ENCODE measurements around the gene IL1R1. TPM values are rescaled to one million over a fixed set of nuclear protein-coding genes. Genes with fewer than 3 reads are reported as not detected.
"Not testable (repeated sequence)": the region's sequence is repeated elsewhere in the genome, so short reads cannot be mapped to it uniquely, and the experiment has no call there.

Gene IL1R1
- under 1 TPM in 1 of 2 experiments, not detected in 1; 0.11 TPM for total RNA-seq

GRCh38 chr2:102141970-102142828 lies at the start of gene IL1R1:
Gene IL1R1, plus strand, starts transcription at chr2:102142746. Its CDS starts 14,979 bp downstream, at chr2:102157725.
- H3K4me1 Mint-ChIP-seq, result peaks cover 18% of the 10 kb centered on the region
- H3K9me3 Mint-ChIP-seq, result peaks cover 34% of the 10 kb centered on the region
- POLR2A ChIA-PET, result no interaction called here
- H3K36me3 Mint-ChIP-seq, result peaks cover 20% of the 10 kb centered on the region
- H3K27ac Mint-ChIP-seq, result peak within 1 kb of the TSS; percentile 22
- peaks cover 25% of the 10 kb centered on the region for H3K27me3 Mint-ChIP-seq
- ATAC-seq (ENCODE audit: low read depth), result peak; percentile 46
- peak within 1 kb of the TSS; percentile 59 for H3K4me3 Mint-ChIP-seq
- peak; percentile 37 for DNase-seq

- Mint-ChIP-seq H3K4me1 (no peaks in the 10 kb centered on the region), H3K27me3 (peaks cover 15% of the 10 kb centered on the region), H3K9me3 (peaks cover 11% of the 10 kb centered on the region), H3K36me3 (no peaks in the 10 kb centered on the region), H3K27ac (no peak overlapping the region), H3K4me3 (no peak overlapping the region)
- POLR2A ChIA-PET, result no interaction called here
- DNase-seq (no peak), ATAC-seq (ENCODE audit: low read depth) (no peak)
Observed at GRCh38 chr2:102093662-102094061, 48.9 kb upstream of the IL1R1 start.

- POLR2A ChIA-PET, result no interaction called here
- no peak overlapping the region for H3K27ac Mint-ChIP-seq
- no peak overlapping the region for H3K4me3 Mint-ChIP-seq
Observed at GRCh38 chr2:102094917-102095316, 47.6 kb upstream of the IL1R1 start.

GRCh38 chr2:102096103-102096502 lies 46.4 kb upstream of the IL1R1 start:
- H3K27me3 Mint-ChIP-seq, result peaks cover 13% of the 10 kb centered on the region
- no peak overlapping the region for H3K4me3 Mint-ChIP-seq
- H3K36me3 Mint-ChIP-seq, result no peaks in the 10 kb centered on the region
- no peak overlapping the region for H3K27ac Mint-ChIP-seq
- no peak for DNase-seq
- POLR2A ChIA-PET, result no interaction called here
- H3K9me3 Mint-ChIP-seq, result peaks cover 10% of the 10 kb centered on the region
- peaks cover 6% of the 10 kb centered on the region for H3K4me1 Mint-ChIP-seq
- no peak for ATAC-seq (ENCODE audit: low read depth)

More at GRCh38 chr2:102094917-102095316, 47.6 kb upstream of the IL1R1 start:
- H3K27me3 Mint-ChIP-seq, result peaks cover 15% of the 10 kb centered on the region
- ATAC-seq (ENCODE audit: low read depth) (no peak), DNase-seq (no peak)
- no peaks in the 10 kb centered on the region for H3K36me3 Mint-ChIP-seq
- H3K4me1 Mint-ChIP-seq, result no peaks in the 10 kb centered on the region
- peaks cover 13% of the 10 kb centered on the region for H3K9me3 Mint-ChIP-seq

- no peak for ATAC-seq (ENCODE audit: low read depth)
- Mint-ChIP-seq H3K9me3 (peaks cover 7% of the 10 kb centered on the region), H3K4me3 (no peak overlapping the region), H3K4me1 (peaks cover 6% of the 10 kb centered on the region), H3K36me3 (no peaks in the 10 kb centered on the region), H3K27ac (no peak overlapping the region), H3K27me3 (peaks cover 15% of the 10 kb centered on the region)
- no peak for DNase-seq
- POLR2A ChIA-PET, result no interaction called here
Observed at GRCh38 chr2:102098756-102099155, 43.8 kb upstream of the IL1R1 start.

GRCh38 chr2:102099536-102100298 lies 42.8 kb upstream of the IL1R1 start:
- DNase-seq, result no peak
- no peak for ATAC-seq (ENCODE audit: low read depth)
- H3K36me3 Mint-ChIP-seq, result no peaks in the 10 kb centered on the region
- peaks cover 13% of the 10 kb centered on the region for H3K4me1 Mint-ChIP-seq
- H3K27ac Mint-ChIP-seq, result no peak overlapping the region
- POLR2A ChIA-PET, result no interaction called here
- H3K4me3 Mint-ChIP-seq, result no peak overlapping the region
- H3K9me3 Mint-ChIP-seq, result peaks cover 7% of the 10 kb centered on the region
- peaks cover 19% of the 10 kb centered on the region for H3K27me3 Mint-ChIP-seq

GRCh38 chr2:102100371-102101096 lies 42.0 kb upstream of the IL1R1 start:
- Mint-ChIP-seq H3K9me3 (peaks cover 7% of the 10 kb centered on the region), H3K4me3 (no peak overlapping the region), H3K27me3 (peaks cover 23% of the 10 kb centered on the region), H3K36me3 (no peaks in the 10 kb centered on the region), H3K27ac (no peak overlapping the region), H3K4me1 (peaks cover 13% of the 10 kb centered on the region)
- POLR2A ChIA-PET, result no interaction called here
- DNase-seq (no peak), ATAC-seq (ENCODE audit: low read depth) (peak; percentile 39)

- peaks cover 13% of the 10 kb centered on the region for H3K4me1 Mint-ChIP-seq
- H3K27me3 Mint-ChIP-seq, result peaks cover 26% of the 10 kb centered on the region
- H3K9me3 Mint-ChIP-seq, result peaks cover 7% of the 10 kb centered on the region
- no peaks in the 10 kb centered on the region for H3K36me3 Mint-ChIP-seq
- DNase-seq (no peak), ATAC-seq (ENCODE audit: low read depth) (no peak)
- no peak overlapping the region for H3K4me3 Mint-ChIP-seq
- H3K27ac Mint-ChIP-seq, result no peak overlapping the region
- POLR2A ChIA-PET, result no interaction called here
Observed at GRCh38 chr2:102101097-102101848, 41.3 kb upstream of the IL1R1 start.

GRCh38 chr2:102101849-102102635 lies 40.5 kb upstream of the IL1R1 start:
- Mint-ChIP-seq H3K9me3 (peaks cover 7% of the 10 kb centered on the region), H3K27me3 (peaks cover 25% of the 10 kb centered on the region), H3K36me3 (no peaks in the 10 kb centered on the region), H3K27ac (no peak overlapping the region), H3K4me1 (peaks cover 13% of the 10 kb centered on the region), H3K4me3 (no peak overlapping the region)
- POLR2A ChIA-PET, result no interaction called here
- no peak for DNase-seq
- ATAC-seq (ENCODE audit: low read depth), result no peak

GRCh38 chr2:102102636-102102948 lies 40.0 kb upstream of the IL1R1 start:
- ATAC-seq (ENCODE audit: low read depth); DNase-seq; H3K27ac Mint-ChIP-seq; POLR2A ChIA-PET; H3K4me3 Mint-ChIP-seq; H3K36me3 Mint-ChIP-seq; H3K9me3 Mint-ChIP-seq: not testable (repeated sequence)
- Mint-ChIP-seq H3K27me3 (peaks cover 21% of the 10 kb centered on the region), H3K4me1 (peaks cover 13% of the 10 kb centered on the region)

- Mint-ChIP-seq H3K27me3 (peaks cover 20% of the 10 kb centered on the region), H3K4me3 (no peak overlapping the region), H3K9me3 (peaks cover 7% of the 10 kb centered on the region), H3K27ac (no peak overlapping the region), H3K4me1 (peaks cover 13% of the 10 kb centered on the region), H3K36me3 (no peaks in the 10 kb centered on the region)
- ATAC-seq (ENCODE audit: low read depth), result no peak
- DNase-seq, result no peak
- POLR2A ChIA-PET, result no interaction called here
Observed at GRCh38 chr2:102103284-102103683, 39.3 kb upstream of the IL1R1 start.
